ENCODE measurements around the gene LPP. TPM values are rescaled to one million over a fixed set of nuclear protein-coding genes. Genes with fewer than 3 reads are reported as not detected.

LPP gene
- total RNA-seq, 2 donors from 2014 or later: 1,568 to 1,607 TPM

DNA sequence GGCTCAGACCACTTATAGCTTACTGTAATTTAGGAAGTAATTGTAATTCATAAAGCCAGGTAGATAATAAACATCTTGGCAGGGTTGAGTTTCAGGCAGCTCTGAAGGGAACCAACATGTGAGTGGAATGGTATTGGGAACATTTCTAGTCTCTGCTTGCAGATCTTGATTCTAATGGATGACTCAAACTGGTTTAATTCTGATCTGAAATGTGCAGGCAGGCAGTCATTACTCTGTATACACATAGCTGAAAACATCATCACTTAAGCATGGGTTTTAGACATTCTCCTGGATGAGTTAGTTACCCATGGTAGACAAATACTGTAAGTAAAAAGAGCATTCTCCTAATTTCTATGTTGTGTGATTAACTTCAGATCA is 700.8 kb downstream of the LPP start:
- Histone ChIP-seq H3K27me3 (replicated peaks; ENCODE audit: insufficient read depth) (no peaks in the 10 kb centered on the region), H3K9me3 (no peaks in the 10 kb centered on the region), H3K27ac (peak overlapping the region; percentile 25 to 45), H3K36me3 (no peaks in the 10 kb centered on the region), H3K4me3 (no peak overlapping the region), H3K4me1 (ENCODE audit: control insufficient read depth in 1 of 2, low read depth in 2 of 2) (peaks cover 25 to 44% of the 10 kb centered on the region in 2 donors)
- TF ChIP-seq, protein P1, sequence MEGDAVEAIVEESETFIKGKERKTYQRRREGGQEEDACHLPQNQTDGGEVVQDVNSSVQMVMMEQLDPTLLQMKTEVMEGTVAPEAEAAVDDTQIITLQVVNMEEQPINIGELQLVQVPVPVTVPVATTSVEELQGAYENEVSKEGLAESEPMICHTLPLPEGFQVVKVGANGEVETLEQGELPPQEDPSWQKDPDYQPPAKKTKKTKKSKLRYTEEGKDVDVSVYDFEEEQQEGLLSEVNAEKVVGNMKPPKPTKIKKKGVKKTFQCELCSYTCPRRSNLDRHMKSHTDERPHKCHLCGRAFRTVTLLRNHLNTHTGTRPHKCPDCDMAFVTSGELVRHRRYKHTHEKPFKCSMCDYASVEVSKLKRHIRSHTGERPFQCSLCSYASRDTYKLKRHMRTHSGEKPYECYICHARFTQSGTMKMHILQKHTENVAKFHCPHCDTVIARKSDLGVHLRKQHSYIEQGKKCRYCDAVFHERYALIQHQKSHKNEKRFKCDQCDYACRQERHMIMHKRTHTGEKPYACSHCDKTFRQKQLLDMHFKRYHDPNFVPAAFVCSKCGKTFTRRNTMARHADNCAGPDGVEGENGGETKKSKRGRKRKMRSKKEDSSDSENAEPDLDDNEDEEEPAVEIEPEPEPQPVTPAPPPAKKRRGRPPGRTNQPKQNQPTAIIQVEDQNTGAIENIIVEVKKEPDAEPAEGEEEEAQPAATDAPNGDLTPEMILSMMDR (IDR thresholded peaks at IDR 0.05): no peak
- DNase-seq (ENCODE audit: low spot score) (no peak), ATAC-seq (ENCODE audit: insufficient number of reproducible peaks, low FRiP score, low read depth) (no peak)

DNA sequence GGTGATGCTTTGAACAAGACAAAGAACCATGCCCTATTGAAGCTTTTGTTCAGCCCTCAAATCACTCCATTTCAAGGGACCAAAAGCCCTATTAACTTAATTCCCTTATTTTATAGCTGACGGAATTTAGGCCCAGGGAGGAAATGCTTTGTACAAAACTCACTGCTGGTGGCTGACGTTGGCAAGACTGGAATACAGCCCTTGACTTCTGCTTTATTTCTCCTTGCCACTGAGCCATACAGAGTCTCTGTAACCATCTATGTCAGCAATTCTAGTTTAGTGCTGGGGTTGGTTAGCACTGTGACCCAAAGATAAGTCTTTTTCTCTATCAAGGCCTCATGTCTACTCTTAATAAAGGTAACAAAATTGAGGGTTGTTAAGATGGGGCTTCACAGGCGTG is 701.7 kb downstream of the LPP start:
- no peak for DNase-seq (ENCODE audit: low spot score)
- Histone ChIP-seq H3K4me3 (no peak overlapping the region), H3K27me3 (replicated peaks; ENCODE audit: insufficient read depth) (no peaks in the 10 kb centered on the region), H3K9me3 (no peaks in the 10 kb centered on the region), H3K4me1 (ENCODE audit: control insufficient read depth in 1 of 2, low read depth in 2 of 2) (peaks cover 25 to 44% of the 10 kb centered on the region in 2 donors), H3K27ac (no peak overlapping the region), H3K36me3 (no peaks in the 10 kb centered on the region)
- TF ChIP-seq, protein P1 (IDR thresholded peaks at IDR 0.05): no peak
- ATAC-seq (ENCODE audit: insufficient number of reproducible peaks, low FRiP score, low read depth): no peak

DNA sequence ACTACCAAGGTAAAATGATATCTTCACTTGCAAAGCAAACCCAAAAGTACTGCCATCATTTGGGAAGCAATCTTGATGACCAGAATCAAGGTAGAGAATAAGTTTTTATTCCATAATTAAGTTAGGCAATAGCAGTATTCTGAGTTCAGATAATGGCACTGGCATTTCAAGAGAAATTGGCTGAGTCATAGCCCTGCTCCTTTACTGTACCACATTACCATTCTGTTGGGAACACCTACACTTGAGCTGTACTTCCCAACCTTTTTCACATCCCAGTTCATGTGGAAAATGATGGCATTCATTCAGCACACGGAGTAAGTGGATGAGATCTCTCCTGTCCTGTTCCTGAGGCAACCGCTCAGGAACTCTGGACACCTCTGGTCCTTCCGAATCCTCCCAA is 706.2 kb downstream of the LPP start:
- Histone ChIP-seq H3K9me3 (no peaks in the 10 kb centered on the region), H3K4me3 (no peak overlapping the region), H3K4me1 (ENCODE audit: control insufficient read depth in 1 of 2, low read depth in 2 of 2) (peaks cover 21 to 55% of the 10 kb centered on the region in 2 donors), H3K27ac (no peak overlapping the region), H3K27me3 (replicated peaks; ENCODE audit: insufficient read depth) (no peaks in the 10 kb centered on the region), H3K36me3 (no peaks in the 10 kb centered on the region)
- no peak for DNase-seq (ENCODE audit: low spot score)
- TF ChIP-seq, protein P1 (IDR thresholded peaks at IDR 0.05): no peak
- ATAC-seq (ENCODE audit: insufficient number of reproducible peaks, low FRiP score, low read depth): no peak

DNA sequence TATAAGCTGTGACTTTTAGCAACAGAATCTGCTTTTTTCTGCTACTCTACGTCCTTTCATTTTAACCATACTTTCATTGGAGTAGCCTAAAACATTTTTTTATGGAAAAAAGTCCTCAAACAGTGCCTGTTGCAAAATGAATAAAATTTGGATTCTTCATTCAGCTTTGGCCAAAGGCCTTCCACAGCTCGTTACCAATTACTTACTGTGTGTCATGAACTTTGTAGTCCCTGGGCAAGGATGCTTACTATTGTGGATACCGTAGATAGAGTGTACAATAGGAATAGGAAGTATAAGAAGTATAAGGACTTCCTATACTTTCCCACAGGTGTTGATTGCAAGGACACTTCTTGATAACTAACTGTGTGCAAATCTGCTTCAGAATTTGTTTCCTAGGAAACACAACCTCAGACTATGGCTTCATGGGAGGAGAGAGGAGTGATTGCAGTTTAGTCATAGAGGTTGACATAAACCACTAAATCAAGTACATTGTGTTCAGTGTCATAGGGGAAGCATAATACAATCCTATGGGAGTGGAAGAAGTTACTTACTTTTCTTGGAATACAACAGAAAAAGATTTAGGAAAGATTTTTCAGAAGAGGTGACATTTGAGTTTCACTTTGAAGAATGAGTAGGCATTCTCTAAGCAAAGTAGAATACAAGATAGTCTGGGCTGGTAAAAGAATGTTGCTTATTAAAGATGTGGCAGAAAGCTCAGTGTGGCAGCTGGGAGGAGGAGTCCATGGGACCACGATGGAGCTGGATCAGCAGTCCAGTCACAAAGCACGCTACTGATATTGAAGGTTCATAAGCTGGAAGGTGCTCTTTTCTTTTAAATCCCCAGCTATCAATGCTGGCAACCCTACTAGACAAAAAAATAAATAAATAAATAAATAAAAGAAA is 708.1 kb downstream of the LPP start:
- DNase-seq (ENCODE audit: low spot score): no peak
- Histone ChIP-seq H3K36me3 (peaks cover 6% of the 10 kb centered on the region), H3K27ac (peak overlapping the region in 1 of 2 donors; percentile 20), H3K27me3 (replicated peaks; ENCODE audit: insufficient read depth) (no peaks in the 10 kb centered on the region), H3K4me1 (ENCODE audit: control insufficient read depth in 1 of 2, low read depth in 2 of 2) (peaks cover 13 to 41% of the 10 kb centered on the region in 2 donors), H3K9me3 (no peaks in the 10 kb centered on the region), H3K4me3 (no peak overlapping the region)
- TF ChIP-seq, protein P1 (IDR thresholded peaks at IDR 0.05): no peak
- ATAC-seq (ENCODE audit: insufficient number of reproducible peaks, low FRiP score, low read depth): no peak

DNA sequence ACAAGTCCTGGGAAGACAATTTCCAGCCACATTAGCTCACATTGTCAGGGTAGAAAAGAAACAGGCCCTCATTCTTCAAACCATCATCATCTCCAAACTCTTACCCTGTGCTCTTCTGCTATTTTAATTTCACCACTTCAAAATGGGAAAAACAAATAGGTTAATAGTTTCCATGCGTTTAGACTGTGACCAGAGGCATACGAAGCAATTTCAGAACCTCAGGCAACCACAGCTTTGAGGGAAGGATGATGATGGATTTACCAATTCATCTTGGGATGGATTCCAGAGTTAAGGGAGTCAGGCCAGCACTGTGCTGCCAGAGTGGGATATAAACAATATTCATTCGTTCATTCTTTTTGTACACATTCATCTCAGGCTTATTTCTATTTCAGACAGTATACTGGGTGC is 710.0 kb downstream of the LPP start:
- ATAC-seq (ENCODE audit: insufficient number of reproducible peaks, low FRiP score, low read depth) (no peak), DNase-seq (ENCODE audit: low spot score) (no peak)
- no peaks in the 10 kb centered on the region for H3K27me3 ChIP-seq (replicated peaks; ENCODE audit: insufficient read depth)
- peaks cover 6% of the 10 kb centered on the region for H3K36me3 ChIP-seq
- TF ChIP-seq, protein P1 (IDR thresholded peaks at IDR 0.05): no peak
- H3K4me3 ChIP-seq: no peak overlapping the region
- peaks cover 13 to 41% of the 10 kb centered on the region in 2 donors for H3K4me1 ChIP-seq (ENCODE audit: control insufficient read depth in 1 of 2, low read depth in 2 of 2)
- H3K9me3 ChIP-seq: no peaks in the 10 kb centered on the region
- H3K27ac ChIP-seq: no peak overlapping the region
